GM23338 (cell line): ENCODE measurements around the gene GNA12.

Experiments
- CREB1 ChIP-seq: fragments of 250-450 bp; sonication (Bioruptor Pico); IDR thresholded peaks from 2 replicates; pipeline ENCODE4 v1.5.0; 2020; ENCODE audit warnings: low read depth, mild to moderate bottlenecking, moderate library complexity
- EZH2 ChIP-seq: fragments of 200-600 bp; sonication (generic); IDR thresholded peaks from one replicate; pipeline ENCODE4 v1.8.0; 2017; ENCODE audit warnings: antibody characterized with exemption, mild to moderate bottlenecking, low read depth; ENCODE audit not compliant: unreplicated experiment
- EZH2phosphoT487 ChIP-seq: fragments of 200-600 bp; sonication (generic); IDR thresholded peaks from one replicate; pipeline ENCODE4 v1.8.1; 2018; ENCODE audit warnings: antibody characterized with exemption; ENCODE audit not compliant: unreplicated experiment
- JUNB ChIP-seq: IDR thresholded peaks from one replicate; pipeline ENCODE4 v1.6.1; 2016; ENCODE audit warnings: antibody characterized with exemption; ENCODE audit not compliant: unreplicated experiment
- POLR2AphosphoS5 ChIP-seq: IDR thresholded peaks from 2 replicates; pipeline ENCODE4 v1.6.1; 2016; ENCODE audit warnings: antibody characterized with exemption, low read depth
- ZNF331 ChIP-seq: fragments of 250-450 bp; sonication (Bioruptor Pico); IDR thresholded peaks from 2 replicates; pipeline ENCODE4 v1.5.0; 2020; ENCODE audit warnings: low read depth, mild to moderate bottlenecking, moderate library complexity
- TF ChIP-seq, protein P1 (sequence below), 2 experiments: fragments of 200-600 bp in 1 of 2; sonication (generic) in 1 of 2; conservative IDR thresholded peaks; 2 replicates each; pipeline versions ENCODE4 v1.5.1 to v1.6.1; 2016 to 2017; ENCODE audit warnings: antibody characterized with exemption in 2 of 2, low read depth in 2 of 2, mild to moderate bottlenecking in 2 of 2, moderate library complexity in 1 of 2
- TF ChIP-seq, protein P2 (sequence below): IDR thresholded peaks from one replicate; pipeline ENCODE4 v1.6.1; 2018; ENCODE audit warnings: antibody characterized with exemption; ENCODE audit not compliant: unreplicated experiment

DNA sequence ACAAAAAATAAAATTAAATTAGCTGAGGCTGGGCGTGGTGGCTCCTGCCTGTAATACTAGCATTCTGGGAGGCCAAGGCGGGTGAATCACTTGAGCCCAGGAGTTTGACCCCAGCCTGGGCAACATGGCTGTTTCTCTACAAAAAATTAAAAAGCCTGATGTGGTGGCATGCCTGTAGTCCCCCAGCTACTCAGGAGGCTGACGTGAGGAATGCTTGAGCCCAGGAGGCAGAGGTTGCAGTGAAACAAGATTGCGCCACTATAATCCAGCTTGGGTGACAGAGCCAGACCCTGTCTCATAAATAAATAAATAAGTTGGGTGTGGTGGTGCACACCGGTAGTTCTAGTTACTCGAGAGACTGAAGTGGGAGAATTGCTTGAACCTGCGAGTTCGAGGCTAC is 65.1 kb downstream of the GNA12 start:
- TF ChIP-seq, protein P1, sequence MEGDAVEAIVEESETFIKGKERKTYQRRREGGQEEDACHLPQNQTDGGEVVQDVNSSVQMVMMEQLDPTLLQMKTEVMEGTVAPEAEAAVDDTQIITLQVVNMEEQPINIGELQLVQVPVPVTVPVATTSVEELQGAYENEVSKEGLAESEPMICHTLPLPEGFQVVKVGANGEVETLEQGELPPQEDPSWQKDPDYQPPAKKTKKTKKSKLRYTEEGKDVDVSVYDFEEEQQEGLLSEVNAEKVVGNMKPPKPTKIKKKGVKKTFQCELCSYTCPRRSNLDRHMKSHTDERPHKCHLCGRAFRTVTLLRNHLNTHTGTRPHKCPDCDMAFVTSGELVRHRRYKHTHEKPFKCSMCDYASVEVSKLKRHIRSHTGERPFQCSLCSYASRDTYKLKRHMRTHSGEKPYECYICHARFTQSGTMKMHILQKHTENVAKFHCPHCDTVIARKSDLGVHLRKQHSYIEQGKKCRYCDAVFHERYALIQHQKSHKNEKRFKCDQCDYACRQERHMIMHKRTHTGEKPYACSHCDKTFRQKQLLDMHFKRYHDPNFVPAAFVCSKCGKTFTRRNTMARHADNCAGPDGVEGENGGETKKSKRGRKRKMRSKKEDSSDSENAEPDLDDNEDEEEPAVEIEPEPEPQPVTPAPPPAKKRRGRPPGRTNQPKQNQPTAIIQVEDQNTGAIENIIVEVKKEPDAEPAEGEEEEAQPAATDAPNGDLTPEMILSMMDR (conservative IDR thresholded peaks at IDR 0.05; ENCODE audit: low read depth in 2 of 2): no peak
- TF ChIP-seq EZH2 (no peak), POLR2AphosphoS5 (no peak), JUNB (no peak), EZH2phosphoT487 (no peak), CREB1 (no peak), ZNF331 (CRISPR knock-in tag) (no peak)
- TF ChIP-seq, protein P2, sequence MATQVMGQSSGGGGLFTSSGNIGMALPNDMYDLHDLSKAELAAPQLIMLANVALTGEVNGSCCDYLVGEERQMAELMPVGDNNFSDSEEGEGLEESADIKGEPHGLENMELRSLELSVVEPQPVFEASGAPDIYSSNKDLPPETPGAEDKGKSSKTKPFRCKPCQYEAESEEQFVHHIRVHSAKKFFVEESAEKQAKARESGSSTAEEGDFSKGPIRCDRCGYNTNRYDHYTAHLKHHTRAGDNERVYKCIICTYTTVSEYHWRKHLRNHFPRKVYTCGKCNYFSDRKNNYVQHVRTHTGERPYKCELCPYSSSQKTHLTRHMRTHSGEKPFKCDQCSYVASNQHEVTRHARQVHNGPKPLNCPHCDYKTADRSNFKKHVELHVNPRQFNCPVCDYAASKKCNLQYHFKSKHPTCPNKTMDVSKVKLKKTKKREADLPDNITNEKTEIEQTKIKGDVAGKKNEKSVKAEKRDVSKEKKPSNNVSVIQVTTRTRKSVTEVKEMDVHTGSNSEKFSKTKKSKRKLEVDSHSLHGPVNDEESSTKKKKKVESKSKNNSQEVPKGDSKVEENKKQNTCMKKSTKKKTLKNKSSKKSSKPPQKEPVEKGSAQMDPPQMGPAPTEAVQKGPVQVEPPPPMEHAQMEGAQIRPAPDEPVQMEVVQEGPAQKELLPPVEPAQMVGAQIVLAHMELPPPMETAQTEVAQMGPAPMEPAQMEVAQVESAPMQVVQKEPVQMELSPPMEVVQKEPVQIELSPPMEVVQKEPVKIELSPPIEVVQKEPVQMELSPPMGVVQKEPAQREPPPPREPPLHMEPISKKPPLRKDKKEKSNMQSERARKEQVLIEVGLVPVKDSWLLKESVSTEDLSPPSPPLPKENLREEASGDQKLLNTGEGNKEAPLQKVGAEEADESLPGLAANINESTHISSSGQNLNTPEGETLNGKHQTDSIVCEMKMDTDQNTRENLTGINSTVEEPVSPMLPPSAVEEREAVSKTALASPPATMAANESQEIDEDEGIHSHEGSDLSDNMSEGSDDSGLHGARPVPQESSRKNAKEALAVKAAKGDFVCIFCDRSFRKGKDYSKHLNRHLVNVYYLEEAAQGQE: no peak
